ENCODE results near the gene GLI3.

Gene GLI3

DNA sequence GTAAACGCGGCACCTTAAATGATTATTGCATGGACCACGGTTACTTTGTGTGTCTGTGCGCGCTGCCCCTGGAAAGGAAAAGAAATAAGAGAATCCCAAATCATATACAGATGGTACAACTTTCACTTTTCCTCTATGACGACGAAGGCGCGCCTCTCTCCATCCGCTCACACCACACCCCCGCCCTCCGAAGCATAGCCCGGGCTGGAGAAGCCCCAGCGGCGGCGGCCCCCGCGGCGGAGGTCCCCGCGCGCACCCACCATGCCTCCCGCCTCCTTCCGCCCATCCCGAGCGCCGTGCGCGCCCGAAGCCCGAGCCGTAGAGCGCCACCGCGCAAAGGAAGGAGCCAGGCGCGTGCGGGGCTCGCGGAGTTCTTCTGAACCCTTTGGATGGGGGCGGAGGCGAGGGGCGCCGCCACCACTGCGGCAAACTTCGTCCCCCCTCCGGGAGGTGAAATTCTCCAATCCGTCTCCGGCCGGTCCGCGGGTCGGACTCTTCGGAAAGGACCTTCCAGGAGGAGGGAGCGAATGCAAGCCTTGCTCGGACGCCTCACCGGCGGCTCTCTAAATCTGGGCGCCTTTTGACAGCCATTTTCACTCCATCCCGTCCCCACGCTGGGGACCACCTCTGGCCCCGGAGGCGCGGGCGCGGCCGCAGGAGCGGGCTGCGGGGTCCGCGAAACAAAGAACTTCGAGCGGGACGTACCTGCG is 588 bp downstream of the GLI3 start:
- DNase-seq (ENCODE audit: low read depth in 2 of 2): no peak

GRCh38 chr7:42235741-42236161 is 1.3 kb downstream of the GLI3 start:
- no peak for DNase-seq (ENCODE audit: low read depth in 2 of 2)

DNA sequence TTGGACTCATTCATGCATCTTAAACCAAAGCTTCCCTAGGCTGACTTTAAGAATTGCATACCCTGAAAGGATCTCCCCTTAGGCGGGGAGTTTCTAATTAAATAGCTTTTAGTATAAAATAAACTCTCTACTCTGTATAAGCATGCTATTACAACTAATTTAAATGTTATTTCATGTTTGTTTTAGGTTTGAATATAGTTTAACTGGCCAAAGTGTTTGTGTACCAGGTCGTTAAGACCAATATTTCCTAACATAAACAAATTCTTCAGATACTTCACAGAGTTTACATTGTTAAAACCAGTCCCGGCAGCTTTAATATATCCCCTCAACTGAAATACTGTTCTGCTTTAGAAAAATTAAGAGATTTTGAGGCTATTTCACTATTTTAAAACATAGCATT is 2.3 kb downstream of the GLI3 start:
- no peak for DNase-seq (ENCODE audit: low read depth in 2 of 2)

DNA sequence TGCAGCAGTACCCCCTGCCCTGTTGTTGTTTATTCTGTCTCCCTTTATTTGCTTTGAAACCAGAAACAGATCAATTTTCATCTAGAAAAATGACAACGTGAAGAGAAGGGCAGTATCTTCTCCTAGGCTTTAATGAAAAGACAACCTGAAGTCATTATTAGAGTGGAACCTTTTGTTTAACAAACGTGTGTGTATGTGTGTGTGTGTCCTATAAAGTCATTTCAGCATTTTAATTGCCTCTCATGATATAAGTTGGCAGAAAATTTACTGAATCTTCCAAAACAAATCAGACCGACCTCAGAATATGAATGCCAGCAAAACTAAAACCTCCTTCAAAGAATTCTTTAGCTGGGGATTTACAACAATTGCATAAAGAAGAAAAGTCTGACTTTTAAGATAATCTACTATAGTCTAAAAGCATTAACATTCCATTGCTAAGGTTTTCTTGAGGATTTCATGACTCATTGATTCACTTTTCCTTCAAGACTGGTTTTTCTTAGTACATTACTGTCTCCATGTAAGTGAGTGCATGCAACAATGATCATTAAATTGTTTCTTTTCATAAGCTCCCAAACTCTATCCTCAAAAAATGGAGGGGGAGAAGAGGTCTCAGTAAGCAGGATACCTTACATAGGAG is 3.2 kb downstream of the GLI3 start:
- DNase-seq (ENCODE audit: low read depth in 2 of 2): no peak

- no peak for DNase-seq (ENCODE audit: low read depth in 2 of 2)
Measured at GRCh38 chr7:42233171-42233570, 3.8 kb downstream of the GLI3 start.

DNA sequence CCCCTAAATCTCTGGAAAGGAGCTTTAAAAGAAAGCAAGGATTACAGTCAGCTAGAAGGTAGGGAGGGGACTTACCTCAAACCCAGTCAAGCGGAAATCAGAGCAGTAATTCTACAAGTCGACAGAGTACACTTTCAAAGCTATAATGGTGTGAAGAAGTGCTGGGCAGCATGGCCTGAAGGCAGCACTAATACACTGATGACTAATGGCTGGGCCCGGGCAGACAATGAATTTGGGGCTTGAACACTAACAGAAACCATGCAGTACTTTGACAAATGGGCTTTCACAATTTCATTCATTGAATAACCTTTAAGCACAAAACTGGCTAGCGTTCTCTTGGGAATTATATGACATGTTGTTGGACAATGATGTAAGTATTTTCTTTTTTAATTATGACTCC is 4.7 kb downstream of the GLI3 start:
- no peak for DNase-seq (ENCODE audit: low read depth in 2 of 2)

DNA sequence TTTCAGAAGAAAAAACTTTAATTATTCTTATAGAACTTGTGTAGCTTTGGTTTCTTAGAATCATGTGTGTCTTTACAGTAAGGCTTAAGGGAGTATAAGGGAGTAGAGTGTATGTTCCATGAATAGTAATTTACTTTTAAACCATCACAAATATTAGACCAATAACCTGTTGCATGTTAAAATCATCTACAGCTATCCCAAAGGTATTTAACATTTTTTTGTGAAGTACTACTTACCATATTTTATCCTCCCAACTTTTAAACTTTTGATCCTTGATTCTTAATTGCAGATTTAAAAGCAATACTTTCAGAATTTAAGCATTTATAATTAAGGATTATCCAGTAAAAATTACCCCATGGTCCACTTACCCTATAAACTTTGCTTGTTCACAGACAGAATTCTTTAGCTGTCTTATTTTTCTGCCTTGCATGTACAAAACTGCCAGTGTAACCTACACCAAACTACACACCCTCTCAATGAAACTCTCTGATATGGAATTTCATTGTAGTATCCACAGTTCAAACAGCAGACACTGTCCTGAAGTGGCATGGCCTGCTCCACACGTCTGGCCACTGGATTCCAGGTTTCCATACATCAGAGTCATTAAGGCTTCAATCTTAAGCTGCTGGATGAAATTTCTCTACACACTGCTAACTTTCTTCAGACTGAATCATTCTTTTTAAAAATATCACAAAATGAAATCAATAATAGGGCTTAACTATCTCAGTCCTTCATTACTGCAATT is 5.8 kb downstream of the GLI3 start:
- DNase-seq (ENCODE audit: low read depth in 2 of 2): no peak

- no peak for DNase-seq (ENCODE audit: low read depth in 2 of 2)
Measured at GRCh38 chr7:42227936-42228591, 8.9 kb downstream of the GLI3 start.

GRCh38 chr7:42227541-42227935 is 9.5 kb downstream of the GLI3 start:
- no peak for DNase-seq (ENCODE audit: low read depth in 2 of 2)

DNA sequence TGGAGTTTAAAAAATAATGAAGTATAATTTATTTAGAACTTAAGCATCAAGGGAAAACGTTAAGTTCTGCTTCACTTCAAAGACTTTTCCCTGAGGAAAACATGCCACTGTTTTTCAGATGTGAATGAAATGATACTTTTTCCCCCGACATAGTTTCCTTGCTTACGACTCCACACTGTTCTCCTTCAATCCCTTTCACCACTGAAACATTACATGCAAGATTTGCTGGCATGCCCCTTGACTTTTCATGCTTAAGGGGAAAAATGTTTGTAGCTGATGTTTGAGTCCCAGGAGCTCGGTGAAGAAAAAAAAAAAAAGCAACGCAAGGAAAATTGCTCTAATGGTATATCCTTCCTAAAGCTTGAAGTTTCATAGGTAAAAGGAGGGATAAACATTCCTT is 10.0 kb downstream of the GLI3 start:
- DNase-seq (ENCODE audit: low read depth in 2 of 2): no peak

DNA sequence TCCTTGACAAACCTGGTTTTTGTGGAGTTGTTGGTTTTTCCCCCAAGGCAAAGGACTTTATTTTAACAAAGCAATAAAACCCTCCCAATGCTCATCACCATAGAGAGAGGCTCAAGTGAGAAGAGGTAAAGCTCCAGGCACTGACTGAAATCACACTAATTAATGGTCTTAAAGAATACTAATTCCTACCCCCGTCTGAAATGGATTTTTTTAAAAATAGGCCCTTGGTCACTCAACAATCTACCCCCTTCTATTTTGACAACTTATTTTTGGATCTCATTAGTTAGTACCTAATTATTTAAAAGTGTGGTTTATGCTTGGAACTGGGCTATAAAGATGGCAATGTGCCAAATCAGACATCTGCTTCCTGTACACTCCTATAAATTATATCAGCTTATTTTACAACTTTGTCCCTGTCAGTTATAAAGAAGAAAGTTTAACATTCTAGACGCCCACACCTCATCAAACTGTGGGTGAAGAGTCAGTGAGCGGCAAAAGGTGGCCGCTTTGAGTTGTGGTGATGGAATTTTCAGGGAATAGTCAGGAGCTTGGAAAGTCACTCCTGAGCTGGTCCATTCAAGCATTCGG is 10.6 kb downstream of the GLI3 start:
- no peak for DNase-seq (ENCODE audit: low read depth in 2 of 2)

GRCh38 chr7:42224391-42225003 is 12.5 kb downstream of the GLI3 start:
- DNase-seq (ENCODE audit: low read depth in 2 of 2): no peak

GRCh38 chr7:42222891-42223290 is 14.1 kb downstream of the GLI3 start:
- no peak for DNase-seq (ENCODE audit: low read depth in 2 of 2)

GRCh38 chr7:42222125-42222524 is 14.9 kb downstream of the GLI3 start:
- DNase-seq (ENCODE audit: low read depth in 2 of 2): no peak

GRCh38 chr7:42221304-42221703 is 15.7 kb downstream of the GLI3 start:
- no peak for DNase-seq (ENCODE audit: low read depth in 2 of 2)

DNA sequence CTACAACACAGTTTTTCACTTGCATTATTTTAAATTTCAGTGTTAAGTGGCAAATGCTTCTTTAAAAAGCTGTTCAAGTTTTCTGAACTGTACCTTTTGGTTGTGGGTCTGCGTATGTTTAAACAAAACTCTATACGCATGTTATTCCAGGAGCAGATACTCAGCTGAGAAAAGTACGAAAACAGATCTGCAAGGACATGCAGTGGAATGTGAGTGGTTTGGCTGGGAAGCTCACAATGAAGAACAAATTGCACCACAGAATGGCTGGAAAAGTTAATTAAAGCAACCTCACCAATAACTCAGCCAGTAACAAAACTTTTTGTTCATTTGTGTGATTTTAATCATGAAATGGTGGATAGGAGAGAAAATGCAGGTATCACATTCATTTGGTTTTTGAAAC is 17.6 kb downstream of the GLI3 start:
- DNase-seq (ENCODE audit: low read depth in 2 of 2): no peak

DNA sequence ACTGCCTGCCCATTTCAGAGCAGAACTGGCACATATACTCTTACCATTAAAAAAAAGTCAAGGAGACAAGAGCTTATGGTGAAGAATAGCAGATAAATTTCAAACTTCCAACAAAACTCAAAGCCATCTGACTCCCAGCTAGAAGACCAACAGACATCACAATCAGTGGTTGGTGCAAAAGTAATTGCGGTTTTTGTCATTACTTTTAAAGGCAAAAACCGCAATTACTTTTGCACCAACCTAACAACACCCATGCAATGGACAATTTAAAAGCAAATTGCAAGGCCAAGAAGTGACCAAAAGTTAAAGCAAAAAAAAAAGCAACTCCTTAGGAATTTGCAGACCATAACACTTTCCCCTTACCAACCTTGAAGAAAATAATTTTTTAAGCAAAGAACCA is 18.8 kb downstream of the GLI3 start:
- no peak for DNase-seq (ENCODE audit: low read depth in 2 of 2)

DNA sequence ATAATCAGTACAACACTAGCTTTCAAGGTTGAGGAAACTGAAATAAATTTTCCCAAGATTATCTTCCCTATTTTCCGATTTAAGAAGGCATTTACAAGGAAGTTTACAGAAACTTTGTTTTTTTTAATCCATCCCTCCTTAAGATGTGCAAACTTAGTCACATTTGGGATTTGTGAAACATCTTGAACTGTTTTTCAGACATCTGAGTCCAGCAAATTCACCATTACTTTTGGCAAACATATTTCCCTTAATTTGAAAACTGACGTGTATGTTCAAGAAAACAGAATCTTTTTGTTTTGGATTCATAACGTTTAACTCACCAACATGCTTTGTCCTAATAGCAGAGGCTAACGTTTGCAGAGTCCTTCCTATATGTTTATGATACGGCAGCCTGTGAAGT is 19.5 kb downstream of the GLI3 start:
- no peak for DNase-seq (ENCODE audit: low read depth in 2 of 2)

DNA sequence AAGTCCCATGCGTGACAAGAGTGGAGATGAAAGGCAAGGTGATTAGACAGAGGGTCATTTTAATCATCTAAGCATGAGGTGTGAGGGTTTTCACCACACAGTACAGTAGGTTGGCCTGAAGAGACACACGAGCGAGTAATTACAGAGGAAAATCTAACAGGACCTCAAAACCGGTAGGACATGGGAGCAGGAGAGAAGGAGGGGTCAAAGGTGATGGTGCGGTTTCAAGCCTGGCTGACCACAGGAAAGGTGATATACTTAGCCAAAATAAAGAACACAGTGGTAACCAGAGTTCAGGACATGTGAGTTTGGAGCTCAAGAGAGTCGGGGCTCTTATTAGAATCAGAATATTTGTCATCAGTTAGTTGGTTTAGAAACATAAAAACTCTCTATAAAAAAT is 20.0 kb downstream of the GLI3 start:
- no peak for DNase-seq (ENCODE audit: low read depth in 2 of 2)

DNA sequence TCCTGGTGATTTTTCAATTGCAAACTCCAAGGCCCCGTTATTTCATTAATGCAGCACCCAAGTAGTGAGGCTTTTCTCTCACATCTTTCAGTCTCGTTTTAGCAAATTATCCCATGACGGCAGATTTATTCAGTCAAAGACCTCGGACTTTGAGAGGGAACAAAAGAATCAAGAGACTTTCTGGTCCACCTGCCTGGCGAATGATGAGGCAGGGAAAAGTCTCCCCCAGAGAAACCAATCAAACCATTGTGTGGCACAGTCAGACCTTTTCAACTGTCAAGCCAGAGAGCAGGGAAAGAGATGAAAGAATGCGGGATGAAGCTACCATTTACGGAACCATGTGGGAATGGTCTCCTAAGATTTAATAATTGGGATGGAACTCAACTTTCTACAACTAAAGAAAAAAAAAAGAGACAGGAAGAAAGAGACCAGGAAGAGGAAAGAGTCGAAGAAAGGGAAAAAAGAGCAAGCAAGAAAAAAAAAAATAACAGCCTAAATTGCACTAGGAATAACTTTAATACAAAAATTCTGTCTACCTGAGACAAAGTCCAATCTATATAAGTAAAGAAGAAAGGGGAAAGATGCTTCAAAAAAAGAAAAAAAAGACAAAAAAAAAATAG is 22.8 kb downstream of the GLI3 start:
- DNase-seq (ENCODE audit: low read depth in 2 of 2): no peak

DNA sequence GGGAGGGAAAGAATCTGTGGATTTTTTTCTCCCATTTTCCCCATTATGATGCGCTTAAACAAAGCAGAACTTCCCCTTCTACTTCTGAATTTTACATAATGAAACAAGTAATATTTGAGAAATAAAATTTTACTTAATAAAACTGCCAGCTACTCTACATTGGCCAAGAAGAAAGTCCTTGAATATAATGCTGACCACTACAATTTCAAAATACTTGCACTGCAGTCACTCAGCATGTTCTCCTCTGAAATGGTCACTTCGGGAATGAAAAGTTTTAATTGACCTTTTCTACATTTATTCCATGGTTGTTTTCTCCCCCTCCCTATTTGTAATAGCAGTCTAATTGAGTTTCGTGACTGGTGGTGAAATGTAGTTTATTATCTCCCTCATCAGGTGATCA is 23.9 kb downstream of the GLI3 start:
- DNase-seq (ENCODE audit: low read depth in 2 of 2): no peak

Measured in stimulated activated CD8-positive, alpha-beta memory T cell treated with anti-CD3 and anti-CD28 coated beads, Interleukin-7, amount 100 ng/mL, for 4 hours (primary cell).